Breast epithelium (tissue), 4 donors: ENCODE measurements around the gene GABRA4. TPM values are rescaled to one million over a fixed set of nuclear protein-coding genes. Genes with fewer than 3 reads are reported as not detected.

ENCODE experiments used
- DNase-seq, 2 donors: peaks; one replicate each; pipeline ENCODE4 v3.0.0-alpha.2; 2019; ENCODE audit warnings: low spot score in 2 of 2
- H3K27ac ChIP-seq, 2 donors: fragments of 200-600 bp; sonication (generic) in 1 of 2; one replicate each; pipeline ENCODE4 v1.5.1; 2016 to 2019; ENCODE audit warnings: mild to moderate bottlenecking in 1 of 2
- H3K27me3 ChIP-seq, 2 donors: fragments of 200-600 bp; sonication (generic) in 1 of 2; one replicate each; pipeline versions ENCODE4 v1.5.1 to v1.6.0; 2017 to 2019; ENCODE audit warnings: control low read depth in 1 of 2, mild to moderate bottlenecking in 1 of 2
- H3K36me3 ChIP-seq: fragments of 200-600 bp; one replicate; pipeline ENCODE4 v1.5.1; 2019
- H3K4me1 ChIP-seq, 2 donors: fragments of 200-600 bp; sonication (generic); one replicate each; pipeline ENCODE4 v1.5.1; 2016 to 2019; ENCODE audit warnings: control low read depth in 1 of 2
- H3K4me3 ChIP-seq, 3 donors: fragments of 200-600 bp; sonication (generic); 1 replicate in 2 of 3; 2 replicates in 1 of 3; pipeline ENCODE4 v1.5.1; 2016 to 2019; ENCODE audit warnings: mild to moderate bottlenecking in 3 of 3, moderate library complexity in 2 of 3
- H3K9me3 ChIP-seq, 2 donors: fragments of 200-600 bp; sonication (generic) in 1 of 2; one replicate each; pipeline ENCODE4 v1.5.1; 2016 to 2019; ENCODE audit warnings: control low read depth in 1 of 2
- POLR2A ChIP-seq: fragments of 450-650 bp; IDR thresholded peaks from one replicate; pipeline ENCODE4 v1.6.1; 2016; ENCODE audit warnings: antibody characterized with exemption, mild to moderate bottlenecking, moderate library complexity
- POLR2AphosphoS5 ChIP-seq, 3 donors: sonication (generic); formaldehyde crosslinking; IDR thresholded peaks; one replicate each; pipeline ENCODE4 v1.6.1; 2017; ENCODE audit warnings: antibody characterized with exemption in 3 of 3
- intact Hi-C: fragments of 100-400 bp; cut with DNase I; formaldehyde crosslinking; loops from one replicate; pipeline ENCODE4 v1.15.1; 2023; ENCODE audit warnings: low total_unique reads
- total RNA-seq, 3 donors: library from RNA; depleted of rRNA; stranded (reverse); fragments of >200 nt; gene quantifications; one replicate each; pipeline ENCODE4 v1.1.0, GENCODE V29; 2016
- TF ChIP-seq, protein P1 (sequence below), 3 donors: fragments of 450-650 bp; IDR thresholded peaks; one replicate each; pipeline ENCODE4 v1.5.1; 2016 to 2017; ENCODE audit warnings: antibody characterized with exemption in 3 of 3, mild to moderate bottlenecking in 3 of 3, moderate library complexity in 3 of 3

Gene GABRA4
- total RNA-seq, 3 donors from 2014 or later = 0.15 TPM; not detected in 2

DNA sequence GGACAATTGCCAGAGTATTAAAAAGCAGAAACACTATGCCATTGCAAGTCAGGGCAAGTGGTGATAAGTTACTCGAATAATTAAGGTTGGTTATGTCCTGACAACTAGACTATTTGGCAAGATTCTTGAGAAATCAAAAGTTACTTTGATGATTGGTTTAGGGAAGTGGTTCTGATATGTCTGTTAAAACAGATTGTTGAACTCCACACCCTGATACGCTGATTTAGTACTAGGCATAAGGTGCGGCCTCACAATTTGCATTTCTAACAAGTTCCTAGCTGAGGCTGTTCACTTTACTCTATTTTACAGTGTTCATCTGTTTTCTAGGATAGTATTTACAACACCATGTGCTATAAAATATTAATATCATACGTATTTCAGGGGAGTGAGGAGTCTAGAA, 12.5 kb downstream of the GABRA4 start:
- Histone ChIP-seq H3K9me3 (no peaks in the 10 kb centered on the region), H3K27me3 (no peaks in the 10 kb centered on the region), H3K4me1 (no peaks in the 10 kb centered on the region), H3K27ac (no peak overlapping the region), H3K4me3 (no peak overlapping the region), H3K36me3 (no peaks in the 10 kb centered on the region)
- no peak for DNase-seq
- TF ChIP-seq POLR2A = no peak
- TF ChIP-seq POLR2AphosphoS5 (IDR thresholded peaks at IDR 0.05) = no peak
- TF ChIP-seq, protein P1, sequence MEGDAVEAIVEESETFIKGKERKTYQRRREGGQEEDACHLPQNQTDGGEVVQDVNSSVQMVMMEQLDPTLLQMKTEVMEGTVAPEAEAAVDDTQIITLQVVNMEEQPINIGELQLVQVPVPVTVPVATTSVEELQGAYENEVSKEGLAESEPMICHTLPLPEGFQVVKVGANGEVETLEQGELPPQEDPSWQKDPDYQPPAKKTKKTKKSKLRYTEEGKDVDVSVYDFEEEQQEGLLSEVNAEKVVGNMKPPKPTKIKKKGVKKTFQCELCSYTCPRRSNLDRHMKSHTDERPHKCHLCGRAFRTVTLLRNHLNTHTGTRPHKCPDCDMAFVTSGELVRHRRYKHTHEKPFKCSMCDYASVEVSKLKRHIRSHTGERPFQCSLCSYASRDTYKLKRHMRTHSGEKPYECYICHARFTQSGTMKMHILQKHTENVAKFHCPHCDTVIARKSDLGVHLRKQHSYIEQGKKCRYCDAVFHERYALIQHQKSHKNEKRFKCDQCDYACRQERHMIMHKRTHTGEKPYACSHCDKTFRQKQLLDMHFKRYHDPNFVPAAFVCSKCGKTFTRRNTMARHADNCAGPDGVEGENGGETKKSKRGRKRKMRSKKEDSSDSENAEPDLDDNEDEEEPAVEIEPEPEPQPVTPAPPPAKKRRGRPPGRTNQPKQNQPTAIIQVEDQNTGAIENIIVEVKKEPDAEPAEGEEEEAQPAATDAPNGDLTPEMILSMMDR (IDR thresholded peaks at IDR 0.05) = no peak
- intact Hi-C loops = no loop called here

DNA sequence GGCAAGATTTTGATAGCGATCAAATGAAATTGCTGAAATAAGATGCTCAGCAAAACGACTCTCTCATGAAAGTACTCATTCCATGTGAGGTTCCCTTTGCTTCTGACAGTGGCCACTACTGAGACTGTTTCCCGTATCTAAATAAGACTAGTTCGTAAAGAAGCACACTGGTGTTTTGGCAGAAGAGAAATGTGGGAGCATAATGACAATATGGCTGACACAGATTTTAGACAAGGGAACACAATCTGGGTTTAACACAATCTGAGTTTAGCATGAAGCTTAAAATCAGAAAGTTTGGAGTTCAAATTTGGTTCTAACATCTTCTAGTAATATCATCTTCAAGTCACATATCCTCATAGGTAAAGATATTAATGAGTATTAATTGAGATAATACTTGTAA, 13.7 kb downstream of the GABRA4 start:
- no peaks in the 10 kb centered on the region for H3K9me3 ChIP-seq
- intact Hi-C loops = no loop called here
- no peak for DNase-seq
- H3K27ac ChIP-seq = no peak overlapping the region
- H3K36me3 ChIP-seq = no peaks in the 10 kb centered on the region
- H3K4me1 ChIP-seq = no peaks in the 10 kb centered on the region
- TF ChIP-seq, protein P1 (IDR thresholded peaks at IDR 0.05) = no peak
- no peak for TF ChIP-seq POLR2A
- no peak for TF ChIP-seq POLR2AphosphoS5 (IDR thresholded peaks at IDR 0.05)
- no peaks in the 10 kb centered on the region for H3K27me3 ChIP-seq
- no peak overlapping the region for H3K4me3 ChIP-seq

DNA sequence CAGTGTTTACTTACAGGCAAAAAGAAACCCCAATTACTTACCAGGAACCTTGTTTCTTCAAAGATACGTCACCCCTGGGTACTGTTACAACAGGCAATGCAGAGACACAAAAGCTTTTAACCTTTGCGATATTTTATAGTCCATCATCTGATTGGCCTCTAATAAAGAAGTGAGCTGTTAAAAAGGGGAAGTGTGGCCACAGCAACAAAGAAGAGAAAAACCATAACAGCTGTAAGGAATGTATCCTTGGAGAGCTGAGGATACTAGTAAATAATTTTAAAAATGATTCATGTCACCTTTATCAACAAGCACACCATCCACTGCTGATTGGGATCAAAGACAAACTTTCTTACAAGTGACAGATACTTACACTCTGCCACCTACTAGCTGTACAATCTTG, 14.1 kb downstream of the GABRA4 start:
- TF ChIP-seq, protein P1 (IDR thresholded peaks at IDR 0.05) = no peak
- no peak for TF ChIP-seq POLR2A
- TF ChIP-seq POLR2AphosphoS5 (IDR thresholded peaks at IDR 0.05) = no peak
- no peak for DNase-seq
- no peak overlapping the region for H3K27ac ChIP-seq

DNA sequence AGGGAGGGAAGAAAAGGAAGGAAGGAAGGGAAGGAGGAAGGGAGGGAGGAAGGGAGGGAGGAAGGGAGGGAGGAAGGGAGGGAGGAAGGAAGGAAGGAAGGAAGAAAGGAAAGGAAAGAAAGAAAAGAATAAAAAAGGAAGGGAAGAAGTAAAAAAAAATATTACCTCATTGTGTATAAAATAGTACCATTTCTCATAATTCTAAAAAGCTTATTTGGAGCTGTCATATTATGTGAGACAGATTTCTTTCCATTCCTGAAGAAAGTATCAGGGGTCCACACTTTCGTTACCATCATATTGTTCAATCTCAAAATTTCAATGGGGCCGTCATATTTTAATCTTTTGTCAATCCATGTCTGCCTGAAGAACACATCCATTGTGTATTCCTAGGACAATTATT, 16.1 kb downstream of the GABRA4 start:
- DNase-seq = no peak
- Histone ChIP-seq H3K4me3 (no peak overlapping the region), H3K27me3 (no peaks in the 10 kb centered on the region), H3K9me3 (no peaks in the 10 kb centered on the region), H3K4me1 (no peaks in the 10 kb centered on the region), H3K27ac (no peak overlapping the region), H3K36me3 (no peaks in the 10 kb centered on the region)
- TF ChIP-seq, protein P1 (IDR thresholded peaks at IDR 0.05) = no peak
- TF ChIP-seq POLR2AphosphoS5 (IDR thresholded peaks at IDR 0.05) (no peak), POLR2A (no peak)
- intact Hi-C loops = no loop called here

More for the DNA sequence above, 14.1 kb downstream of the GABRA4 start:
- no peaks in the 10 kb centered on the region for H3K27me3 ChIP-seq
- H3K9me3 ChIP-seq = no peaks in the 10 kb centered on the region
- no peaks in the 10 kb centered on the region for H3K36me3 ChIP-seq
- no peaks in the 10 kb centered on the region for H3K4me1 ChIP-seq
- intact Hi-C loops = no loop called here
- no peak overlapping the region for H3K4me3 ChIP-seq

DNA sequence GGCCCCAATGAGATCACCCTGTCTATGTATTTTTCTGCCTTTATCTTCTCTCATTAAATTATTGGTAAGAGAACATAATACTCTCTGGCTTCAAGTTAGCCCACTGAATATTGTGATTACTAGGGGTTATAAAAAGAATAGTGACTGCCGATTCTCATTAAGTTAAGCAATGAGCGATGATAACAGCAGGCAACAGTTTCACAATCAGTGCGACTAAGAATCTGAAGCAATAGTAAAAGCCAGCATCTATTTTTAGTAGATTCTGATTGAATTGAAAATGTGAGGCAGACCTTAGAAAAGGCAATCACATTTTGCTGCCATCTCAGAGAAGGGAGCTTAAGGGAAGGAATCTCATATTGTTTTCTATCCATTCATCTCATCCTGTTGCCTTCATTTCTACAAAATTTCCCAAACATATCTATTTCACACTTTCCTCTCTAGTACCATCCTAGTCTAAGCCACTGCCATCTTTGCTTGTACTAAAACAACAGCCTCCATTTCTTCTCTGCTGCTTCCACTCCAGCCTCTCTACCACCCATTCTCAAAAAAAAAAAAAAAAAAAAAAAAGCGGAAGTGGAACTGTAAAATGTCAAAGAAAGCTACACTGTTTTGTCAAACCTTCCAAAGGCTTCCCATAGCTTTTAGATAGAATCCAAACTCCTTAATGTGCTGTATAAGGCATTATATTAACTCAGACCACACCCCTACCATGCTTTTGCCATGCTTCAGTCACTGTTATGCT, 17.4 kb downstream of the GABRA4 start:
- Histone ChIP-seq H3K27me3 (no peaks in the 10 kb centered on the region), H3K4me1 (no peaks in the 10 kb centered on the region), H3K36me3 (no peaks in the 10 kb centered on the region), H3K4me3 (no peak overlapping the region), H3K27ac (no peak overlapping the region), H3K9me3 (no peaks in the 10 kb centered on the region)
- DNase-seq = no peak
- intact Hi-C loops = no loop called here
- TF ChIP-seq POLR2A = no peak
- TF ChIP-seq, protein P1 (IDR thresholded peaks at IDR 0.05) = no peak
- TF ChIP-seq POLR2AphosphoS5 (IDR thresholded peaks at IDR 0.05) = no peak
